Measurements from ENCODE around the gene PCDHA10. TPM values are rescaled to one million over a fixed set of nuclear protein-coding genes. Genes with fewer than 3 reads are reported as not detected.
A peak's percentile ranks its signal among the peaks of the same experiment; 100 is the strongest.
"Not testable (repeated sequence)": the region's sequence is repeated elsewhere in the genome, so short reads cannot be mapped to it uniquely, and the experiment has no call there.

Gene PCDHA10
- total RNA-seq, 4 donors from 2014 or later: 0.42 to 1.0 (median 0.57) TPM

DNA sequence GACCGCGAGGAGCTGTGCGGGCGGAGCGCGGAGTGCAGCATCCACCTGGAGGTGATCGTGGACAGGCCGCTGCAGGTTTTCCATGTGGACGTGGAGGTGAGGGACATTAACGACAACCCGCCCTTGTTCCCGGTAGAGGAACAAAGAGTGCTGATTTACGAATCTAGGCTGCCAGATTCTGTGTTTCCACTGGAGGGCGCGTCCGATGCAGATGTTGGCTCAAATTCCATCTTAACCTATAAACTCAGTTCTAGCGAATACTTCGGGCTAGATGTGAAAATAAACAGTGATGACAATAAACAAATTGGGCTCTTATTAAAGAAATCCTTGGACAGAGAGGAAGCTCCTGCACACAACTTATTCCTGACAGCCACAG is 27.3 kb upstream of the PCDHA10 start:
- WGBS: 28% methylated on average over 15 of the region's 18 CpGs
- Histone ChIP-seq H3K27me3 (peaks cover 10% of the 10 kb centered on the region), H3K4me1 (no peaks in the 10 kb centered on the region), H3K36me3 (no peaks in the 10 kb centered on the region), H3K27ac (no peak overlapping the region), H3K4me3 (peak overlapping the region; percentile 6), H3K9me3 (peaks cover 32% of the 10 kb centered on the region)
- TF ChIP-seq POLR2AphosphoS5 (IDR thresholded peaks at IDR 0.05): no peak
- TF ChIP-seq, protein P1, sequence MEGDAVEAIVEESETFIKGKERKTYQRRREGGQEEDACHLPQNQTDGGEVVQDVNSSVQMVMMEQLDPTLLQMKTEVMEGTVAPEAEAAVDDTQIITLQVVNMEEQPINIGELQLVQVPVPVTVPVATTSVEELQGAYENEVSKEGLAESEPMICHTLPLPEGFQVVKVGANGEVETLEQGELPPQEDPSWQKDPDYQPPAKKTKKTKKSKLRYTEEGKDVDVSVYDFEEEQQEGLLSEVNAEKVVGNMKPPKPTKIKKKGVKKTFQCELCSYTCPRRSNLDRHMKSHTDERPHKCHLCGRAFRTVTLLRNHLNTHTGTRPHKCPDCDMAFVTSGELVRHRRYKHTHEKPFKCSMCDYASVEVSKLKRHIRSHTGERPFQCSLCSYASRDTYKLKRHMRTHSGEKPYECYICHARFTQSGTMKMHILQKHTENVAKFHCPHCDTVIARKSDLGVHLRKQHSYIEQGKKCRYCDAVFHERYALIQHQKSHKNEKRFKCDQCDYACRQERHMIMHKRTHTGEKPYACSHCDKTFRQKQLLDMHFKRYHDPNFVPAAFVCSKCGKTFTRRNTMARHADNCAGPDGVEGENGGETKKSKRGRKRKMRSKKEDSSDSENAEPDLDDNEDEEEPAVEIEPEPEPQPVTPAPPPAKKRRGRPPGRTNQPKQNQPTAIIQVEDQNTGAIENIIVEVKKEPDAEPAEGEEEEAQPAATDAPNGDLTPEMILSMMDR (IDR thresholded peaks at IDR 0.05): no peak
- TF ChIP-seq POLR2A (IDR thresholded peaks at IDR 0.05): no peak
- TF ChIP-seq EP300 (IDR thresholded peaks at IDR 0.05): no peak
- DNase-seq (ENCODE audit: low spot score in 2 of 2): no peak

DNA sequence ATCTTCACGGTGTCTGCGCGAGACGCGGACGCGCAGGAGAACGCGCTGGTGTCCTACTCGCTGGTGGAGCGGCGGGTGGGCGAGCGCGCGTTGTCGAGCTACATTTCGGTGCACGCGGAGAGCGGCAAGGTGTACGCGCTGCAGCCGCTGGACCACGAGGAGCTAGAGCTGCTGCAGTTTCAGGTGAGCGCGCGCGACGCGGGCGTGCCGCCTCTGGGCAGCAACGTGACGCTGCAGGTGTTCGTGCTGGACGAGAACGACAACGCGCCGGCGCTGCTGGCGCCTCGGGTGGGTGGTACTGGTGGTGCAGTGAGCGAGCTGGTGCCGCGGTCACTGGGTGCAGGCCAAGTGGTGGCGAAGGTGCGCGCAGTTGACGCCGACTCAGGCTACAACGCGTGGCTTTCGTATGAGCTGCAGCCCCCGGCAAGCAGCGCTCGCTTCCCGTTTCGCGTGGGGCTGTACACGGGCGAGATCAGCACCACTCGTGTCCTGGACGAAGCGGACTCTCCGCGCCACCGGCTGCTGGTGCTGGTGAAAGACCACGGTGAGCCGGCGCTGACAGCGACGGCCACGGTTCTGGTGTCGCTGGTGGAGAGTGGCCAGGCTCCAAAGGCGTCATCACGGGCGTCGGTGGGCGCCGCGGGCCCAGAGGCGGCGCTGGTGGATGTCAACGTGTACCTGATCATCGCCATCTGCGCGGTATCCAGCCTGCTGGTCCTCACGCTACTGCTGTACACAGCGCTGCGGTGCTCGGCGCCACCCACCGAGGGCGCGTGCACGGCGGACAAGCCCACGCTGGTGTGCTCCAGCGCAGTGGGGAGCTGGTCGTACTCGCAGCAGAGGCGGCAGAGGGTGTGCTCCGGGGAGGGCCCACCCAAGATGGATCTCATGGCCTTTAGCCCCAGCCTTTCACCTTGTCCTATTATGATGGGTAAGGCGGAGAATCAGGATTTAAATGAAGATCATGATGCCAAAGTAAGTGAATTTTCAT is 25.9 kb upstream of the PCDHA10 start:
- not testable (repeated sequence) for H3K27ac ChIP-seq; H3K36me3 ChIP-seq; H3K4me1 ChIP-seq; DNase-seq (ENCODE audit: low spot score in 2 of 2); H3K4me3 ChIP-seq
- H3K9me3 ChIP-seq: peaks cover 31% of the 10 kb centered on the region
- WGBS: 47% methylated on average over 98 of the region's 106 CpGs
- peaks cover 14% of the 10 kb centered on the region for H3K27me3 ChIP-seq

DNA sequence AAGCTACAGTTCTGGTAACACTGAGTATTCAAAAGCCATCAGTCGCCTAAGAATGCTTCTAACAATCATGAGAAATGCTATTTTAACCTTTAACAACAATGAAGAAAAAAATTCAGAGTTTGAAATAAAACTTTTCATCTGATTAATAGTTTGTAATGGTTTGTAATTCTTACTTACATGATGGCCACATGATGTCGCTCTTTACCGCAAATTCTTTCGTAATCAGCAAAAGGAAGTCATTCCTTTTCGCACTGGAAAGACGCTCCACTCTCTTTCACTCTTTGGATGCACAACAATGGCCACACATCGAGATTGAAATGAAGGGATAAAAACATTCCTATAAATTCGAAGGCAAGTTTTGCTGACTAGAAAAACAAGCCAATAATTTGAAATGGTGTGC is 21.7 kb upstream of the PCDHA10 start, which contains the start of gene PCDHA7:
PCDHA7 (plus strand) TSS at position 277 of the 400 bp plus-strand sequence; CDS start at position 392, 115 bp downstream.
- Histone ChIP-seq H3K4me3 (no peak within 1 kb of the TSS), H3K27ac (no peak within 1 kb of the TSS), H3K4me1 (no peaks in the 10 kb centered on the region), H3K36me3 (no peaks in the 10 kb centered on the region), H3K9me3 (peaks cover 38% of the 10 kb centered on the region), H3K27me3 (peaks cover 9% of the 10 kb centered on the region)
- 13% methylated on average over 8 of the region's 8 CpGs for WGBS
- TF ChIP-seq, protein P1 (IDR thresholded peaks at IDR 0.05): no peak
- TF ChIP-seq POLR2A (IDR thresholded peaks at IDR 0.05): no peak
- TF ChIP-seq POLR2AphosphoS5 (IDR thresholded peaks at IDR 0.05): no peak
- TF ChIP-seq EP300 (IDR thresholded peaks at IDR 0.05): no peak
- no peak for DNase-seq (ENCODE audit: low spot score in 2 of 2)

DNA sequence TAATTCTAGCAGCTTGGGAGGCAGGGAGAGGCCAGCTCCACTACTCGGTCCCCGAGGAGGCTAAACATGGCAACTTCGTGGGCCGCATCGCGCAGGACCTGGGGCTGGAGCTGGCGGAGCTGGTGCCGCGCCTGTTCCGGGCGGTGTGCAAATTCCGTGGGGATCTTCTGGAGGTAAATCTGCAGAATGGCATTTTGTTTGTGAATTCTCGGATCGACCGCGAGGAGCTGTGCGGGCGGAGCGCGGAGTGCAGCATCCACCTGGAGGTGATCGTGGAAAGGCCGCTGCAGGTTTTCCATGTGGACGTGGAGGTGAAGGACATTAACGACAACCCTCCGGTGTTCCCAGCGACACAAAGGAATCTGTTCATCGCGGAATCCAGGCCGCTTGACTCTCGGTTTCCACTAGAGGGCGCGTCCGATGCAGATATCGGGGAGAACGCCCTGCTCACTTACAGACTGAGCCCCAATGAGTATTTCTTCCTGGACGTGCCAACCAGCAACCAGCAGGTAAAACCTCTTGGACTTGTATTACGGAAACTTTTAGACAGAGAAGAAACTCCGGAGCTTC is 21.2 kb upstream of the PCDHA10 start:
- WGBS: 28% methylated on average over 26 of the region's 38 CpGs
- H3K36me3 ChIP-seq; DNase-seq (ENCODE audit: low spot score in 2 of 2); H3K27ac ChIP-seq; H3K4me3 ChIP-seq; H3K4me1 ChIP-seq; H3K27me3 ChIP-seq: not testable (repeated sequence)
- H3K9me3 ChIP-seq: peaks cover 33% of the 10 kb centered on the region

DNA sequence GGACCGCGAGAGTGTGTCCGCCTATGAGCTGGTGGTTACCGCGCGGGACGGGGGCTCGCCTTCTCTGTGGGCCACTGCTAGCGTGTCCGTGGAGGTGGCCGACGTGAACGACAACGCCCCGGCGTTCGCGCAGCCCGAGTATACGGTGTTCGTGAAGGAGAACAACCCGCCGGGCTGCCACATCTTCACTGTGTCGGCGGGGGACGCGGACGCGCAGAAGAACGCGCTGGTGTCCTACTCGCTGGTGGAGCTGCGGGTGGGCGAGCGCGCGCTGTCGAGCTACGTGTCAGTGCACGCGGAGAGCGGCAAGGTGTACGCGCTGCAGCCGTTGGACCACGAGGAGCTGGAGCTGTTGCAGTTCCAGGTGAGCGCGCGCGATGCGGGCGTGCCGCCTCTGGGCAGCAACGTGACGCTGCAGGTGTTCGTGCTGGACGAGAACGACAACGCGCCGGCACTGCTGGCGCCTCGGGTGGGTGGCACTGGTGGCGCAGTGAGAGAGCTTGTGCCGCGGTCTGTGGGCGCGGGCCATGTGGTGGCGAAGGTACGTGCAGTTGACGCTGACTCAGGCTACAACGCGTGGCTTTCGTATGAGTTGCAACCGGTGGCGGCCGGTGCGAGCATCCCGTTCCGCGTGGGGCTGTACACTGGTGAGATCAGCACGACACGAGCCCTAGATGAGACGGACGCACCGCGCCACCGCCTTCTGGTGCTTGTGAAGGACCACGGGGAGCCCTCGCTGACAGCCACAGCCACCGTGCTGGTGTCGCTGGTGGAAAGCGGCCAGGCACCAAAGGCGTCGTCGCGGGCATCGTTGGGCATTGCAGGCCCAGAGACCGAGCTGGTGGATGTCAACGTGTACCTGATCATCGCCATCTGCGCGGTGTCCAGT is 19.8 kb upstream of the PCDHA10 start:
- DNase-seq (ENCODE audit: low spot score in 2 of 2): no peak
- no peaks in the 10 kb centered on the region for H3K4me1 ChIP-seq
- no peak overlapping the region for H3K4me3 ChIP-seq
- H3K9me3 ChIP-seq: peaks cover 27% of the 10 kb centered on the region
- no peak overlapping the region for H3K27ac ChIP-seq
- H3K36me3 ChIP-seq: no peaks in the 10 kb centered on the region
- peaks cover 9% of the 10 kb centered on the region for H3K27me3 ChIP-seq
- no peak for TF ChIP-seq EP300 (IDR thresholded peaks at IDR 0.05)
- WGBS: 58% methylated on average over 66 of the region's 103 CpGs

DNA sequence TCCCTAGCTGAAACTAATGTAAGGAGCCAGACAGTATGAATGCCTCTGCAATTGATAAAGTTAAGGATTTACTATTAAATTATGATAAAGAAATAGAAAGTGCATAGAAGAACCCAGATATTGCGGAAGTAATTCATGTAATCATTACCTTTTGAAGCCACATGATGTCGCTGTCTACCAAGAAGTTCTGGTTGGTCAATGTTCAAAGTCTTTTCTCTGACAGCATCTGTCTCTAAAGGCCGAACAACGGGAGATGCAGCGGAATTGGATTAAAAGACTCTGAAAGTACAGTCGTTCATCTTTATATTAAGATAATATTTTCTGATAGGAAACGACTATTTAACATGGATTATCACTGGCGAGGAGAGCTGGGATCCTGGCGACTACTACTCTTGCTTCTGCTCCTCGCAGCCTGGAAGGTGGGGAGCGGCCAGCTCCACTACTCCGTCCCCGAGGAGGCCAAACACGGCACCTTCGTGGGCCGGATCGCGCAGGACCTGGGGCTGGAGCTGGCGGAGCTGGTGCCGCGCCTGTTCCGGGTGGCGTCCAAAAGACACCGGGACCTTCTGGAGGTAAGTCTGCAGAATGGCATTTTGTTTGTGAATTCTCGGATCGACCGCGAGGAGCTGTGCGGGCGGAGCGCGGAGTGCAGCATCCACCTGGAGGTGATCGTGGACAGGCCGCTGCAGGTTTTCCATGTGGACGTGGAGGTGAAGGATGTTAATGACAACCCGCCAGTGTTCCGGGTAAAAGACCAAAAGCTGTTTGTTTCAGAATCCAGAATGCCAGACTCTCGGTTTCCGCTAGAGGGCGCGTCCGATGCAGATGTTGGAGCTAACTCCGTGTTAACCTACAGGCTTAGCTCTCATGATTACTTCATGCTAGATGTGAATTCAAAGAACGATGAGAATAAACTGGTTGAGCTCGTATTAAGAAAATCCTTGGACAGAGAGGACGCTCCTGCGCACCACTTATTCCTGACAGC is 14.4 kb upstream of the PCDHA10 start, which contains the start of gene PCDHA8:
PCDHA8 (plus strand) TSS at position 210 of the 985 bp plus-strand sequence; CDS start at position 345, 135 bp downstream.
- Histone ChIP-seq H3K9me3 (peaks cover 33% of the 10 kb centered on the region), H3K4me3 (no peak within 1 kb of the TSS), H3K27me3 (no peaks in the 10 kb centered on the region), H3K27ac (no peak within 1 kb of the TSS), H3K4me1 (no peaks in the 10 kb centered on the region), H3K36me3 (no peaks in the 10 kb centered on the region)
- DNase-seq (ENCODE audit: low spot score in 2 of 2): no peak
- 23% methylated on average over 29 of the region's 47 CpGs for WGBS
- TF ChIP-seq, protein P1 (IDR thresholded peaks at IDR 0.05): no peak

All from suprapubic skin (tissue), 4 donors.